Non-pigmented ciliary epithelial cell (primary cell): ENCODE data around the gene SGCD.

ENCODE experiments used
- DNase-seq: peaks from one replicate; pipeline ENCODE4 v3.0.0-alpha.2; 2010; ENCODE audit warnings: low read depth

SGCD gene

DNA sequence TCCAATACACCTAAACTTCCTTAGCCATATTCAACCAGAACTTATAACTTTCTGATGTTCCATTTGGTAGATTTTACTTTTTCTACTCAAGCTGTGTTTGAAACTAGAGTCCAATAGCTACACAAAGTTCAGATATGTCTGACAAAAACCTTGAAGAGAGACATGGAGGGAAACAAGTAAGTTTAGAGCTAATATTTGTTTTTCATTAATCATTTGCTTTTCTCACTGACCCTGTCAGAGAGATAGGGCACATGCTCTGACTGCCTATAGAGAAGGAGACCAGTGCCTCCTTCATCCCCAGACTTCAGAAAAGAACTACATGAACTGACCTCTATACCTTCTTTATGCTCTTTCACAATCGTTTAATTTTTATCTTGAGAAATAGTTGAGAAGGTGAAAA, 366.1 kb downstream of the SGCD start:
- no peak for DNase-seq

DNA sequence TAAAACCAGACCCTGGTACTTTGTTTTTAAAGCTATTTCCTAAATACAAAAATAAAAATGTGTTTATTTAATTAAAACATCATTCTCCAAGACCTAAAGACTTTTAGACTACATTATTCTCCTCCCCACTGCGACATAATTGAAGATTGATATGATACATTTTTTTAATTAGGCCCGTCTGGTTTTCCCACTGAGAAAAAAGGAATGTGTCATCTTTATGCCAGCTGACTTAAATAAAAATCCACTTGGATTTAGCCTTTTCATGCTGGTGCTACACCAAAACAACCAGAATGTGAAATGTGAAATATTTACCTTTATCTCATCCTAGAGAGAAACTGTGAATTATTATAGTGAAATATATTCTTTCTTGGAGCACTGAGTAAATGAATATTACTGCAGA, 367.6 kb downstream of the SGCD start:
- no peak for DNase-seq

GRCh38 chr5:156695774-156696173, 368.8 kb downstream of the SGCD start:
- no peak for DNase-seq

DNA sequence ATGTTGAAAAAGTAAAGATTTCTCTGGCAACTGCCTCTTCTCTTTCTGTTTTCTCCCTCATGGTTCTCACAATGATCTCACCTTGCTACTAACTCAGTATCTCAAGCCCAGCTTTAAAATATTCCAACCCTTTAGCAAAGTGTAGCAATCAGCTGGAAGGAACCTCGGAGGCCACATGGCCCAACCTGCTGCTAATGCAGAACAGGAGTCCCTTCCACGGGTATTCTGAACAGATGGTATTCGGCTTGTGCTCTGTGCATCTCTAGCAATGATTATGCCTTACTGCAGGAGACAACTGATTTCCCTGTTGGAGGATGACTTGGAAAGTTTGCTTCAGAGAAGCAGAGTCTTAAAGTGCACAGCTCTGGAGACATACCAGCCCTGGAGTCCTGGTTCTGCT, 371.4 kb downstream of the SGCD start:
- no peak for DNase-seq

GRCh38 chr5:156699147-156699546, 372.2 kb downstream of the SGCD start:
- DNase-seq, result no peak

GRCh38 chr5:156704139-156704538, 377.2 kb downstream of the SGCD start:
- DNase-seq, result no peak

DNA sequence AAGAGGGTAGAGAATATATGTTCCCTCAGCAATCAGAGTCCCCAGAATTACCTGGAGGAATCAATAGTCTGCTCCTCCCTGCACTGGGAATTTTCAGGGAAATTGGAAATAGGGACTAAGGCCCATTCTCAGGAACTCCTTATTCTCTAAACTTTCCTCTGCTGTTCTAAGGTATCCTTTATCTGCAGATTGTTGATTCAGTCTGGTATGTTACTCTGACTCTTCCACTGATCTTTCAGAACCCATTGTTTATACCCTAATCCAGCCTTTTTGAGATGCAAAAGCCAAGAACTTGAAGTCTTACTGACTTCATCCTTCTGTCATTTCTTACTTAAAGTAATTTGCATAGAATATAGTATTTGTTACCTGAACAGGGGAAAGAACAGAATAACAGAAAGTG, 379.7 kb downstream of the SGCD start:
- DNase-seq, result no peak

DNA sequence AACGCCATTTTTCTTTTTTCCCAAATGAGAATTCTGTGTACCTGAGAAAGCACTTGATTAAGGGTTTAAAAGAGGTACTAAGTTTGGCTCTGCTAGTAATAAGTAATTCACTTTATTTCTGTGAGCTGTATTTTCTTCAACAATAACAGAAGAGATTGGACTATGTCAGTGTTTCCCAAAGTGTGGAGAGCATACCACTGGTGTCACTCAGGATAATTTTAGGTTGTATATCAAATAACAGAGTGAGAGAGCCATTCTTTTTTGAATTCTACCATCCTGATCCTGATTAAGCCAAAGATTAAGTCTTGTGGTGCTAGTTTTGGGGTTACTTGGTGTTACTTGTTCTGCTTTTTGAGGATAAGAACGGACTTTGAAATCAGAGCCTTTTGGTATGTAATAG, 380.8 kb downstream of the SGCD start:
- no peak for DNase-seq

GRCh38 chr5:156715287-156715686, 388.3 kb downstream of the SGCD start:
- DNase-seq, result no peak

DNA sequence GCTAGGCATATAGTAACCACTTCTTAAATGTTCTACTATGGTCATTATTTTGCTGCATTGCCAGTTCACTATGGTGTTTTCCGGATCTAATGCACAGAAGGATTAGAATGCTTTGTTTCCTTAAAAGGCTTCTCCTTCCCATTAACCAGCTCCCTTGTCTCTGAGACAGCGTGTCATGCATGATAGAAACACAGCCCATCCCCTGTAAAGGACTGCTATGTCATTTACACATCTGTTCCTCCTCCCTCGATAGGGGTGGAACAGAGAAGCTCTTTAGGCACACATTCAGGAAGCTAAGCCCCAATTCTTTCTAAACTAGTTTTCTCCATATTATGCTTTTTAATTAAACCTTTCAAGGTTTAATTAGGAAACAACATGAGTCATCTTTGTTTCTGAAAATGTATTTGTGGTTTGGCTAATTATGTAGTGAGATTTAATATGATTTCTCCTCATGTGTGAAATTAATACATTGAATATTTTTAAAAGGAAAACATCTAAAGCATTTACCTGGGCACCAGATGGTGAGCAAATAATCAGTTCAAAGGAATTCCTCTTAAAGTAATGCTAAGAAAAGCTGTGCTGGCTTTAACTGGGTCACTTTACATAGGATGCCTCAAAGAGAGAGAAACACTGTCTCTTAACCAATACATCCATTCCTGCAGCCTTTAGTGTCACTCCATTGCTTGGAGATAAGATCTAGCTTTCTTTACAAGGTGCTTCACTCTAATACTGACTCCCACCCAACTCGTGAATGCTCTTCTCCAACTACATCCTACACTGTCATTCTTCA, 389.8 kb downstream of the SGCD start:
- DNase-seq, result no peak

GRCh38 chr5:156718985-156719384, 392.0 kb downstream of the SGCD start:
- DNase-seq, result no peak

DNA sequence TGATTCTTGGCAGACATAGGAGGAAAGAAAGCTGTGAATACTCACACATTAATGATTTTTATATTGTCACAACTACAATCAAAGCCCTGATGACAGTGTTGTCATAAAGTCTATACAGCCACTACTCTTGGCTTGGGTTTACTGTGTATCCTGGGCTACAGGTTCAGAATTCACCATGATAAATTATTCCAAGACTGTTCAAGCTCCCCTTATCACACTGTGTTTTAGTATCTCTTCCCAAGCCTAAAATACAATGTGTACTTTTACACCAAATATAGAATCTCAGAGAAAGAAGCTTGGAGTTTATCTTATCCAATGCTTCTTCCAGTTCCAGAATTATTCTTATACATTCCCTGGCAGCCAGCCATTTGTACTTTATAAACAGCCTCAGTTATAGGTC, 395.4 kb downstream of the SGCD start:
- no peak for DNase-seq

DNA sequence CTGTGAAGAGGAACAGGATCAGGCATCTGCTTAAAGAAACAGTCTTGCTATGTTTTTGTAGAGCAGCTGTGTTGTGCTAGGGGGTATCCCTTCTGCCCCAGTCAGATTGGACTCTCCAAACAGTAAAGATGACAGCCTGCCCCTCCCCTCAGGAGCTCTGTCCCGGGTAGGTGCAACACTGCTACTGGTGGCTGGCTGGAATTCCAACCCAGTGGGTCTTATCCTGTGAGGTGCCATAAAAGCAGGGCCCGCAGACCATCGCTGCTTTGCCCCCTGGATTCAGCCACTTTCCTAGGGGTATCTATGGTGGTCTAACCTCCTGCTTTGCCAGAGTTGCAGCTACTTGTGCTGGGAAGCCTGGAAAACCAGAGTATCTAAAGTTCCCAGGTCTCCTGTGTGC, 408.5 kb downstream of the SGCD start:
- no peak for DNase-seq

GRCh38 chr5:156741516-156741915, 414.6 kb downstream of the SGCD start:
- DNase-seq, result no peak

GRCh38 chr5:156753846-156754245, 426.9 kb downstream of the SGCD start:
- DNase-seq, result no peak

GRCh38 chr5:156755421-156756087, 428.6 kb downstream of the SGCD start:
- no peak for DNase-seq

GRCh38 chr5:156758011-156758791, 431.2 kb downstream of the SGCD start:
- DNase-seq, result no peak

DNA sequence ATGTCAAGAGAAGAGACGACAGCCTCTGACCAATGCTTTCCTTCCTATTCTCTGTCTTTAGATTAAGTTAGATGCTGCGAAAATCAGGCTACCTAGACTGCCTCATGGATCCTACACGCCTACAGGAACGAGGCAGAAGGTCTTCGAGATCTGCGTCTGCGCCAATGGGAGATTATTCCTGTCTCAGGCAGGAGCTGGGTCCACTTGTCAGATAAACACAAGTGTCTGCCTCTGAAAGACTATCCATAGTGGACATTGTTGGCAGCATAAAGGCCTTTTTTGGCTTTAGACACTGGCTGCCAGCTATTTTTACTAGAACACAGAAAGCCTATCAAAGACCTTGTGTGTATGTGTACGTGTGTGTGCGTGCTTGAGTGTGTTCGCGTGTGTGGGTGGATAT, 432.2 kb downstream of the SGCD start:
- no peak for DNase-seq

- DNase-seq, result no peak
Measured at GRCh38 chr5:156762771-156763170, 435.8 kb downstream of the SGCD start.

- no peak for DNase-seq
Measured at GRCh38 chr5:156764176-156764971, 437.4 kb downstream of the SGCD start.

DNA sequence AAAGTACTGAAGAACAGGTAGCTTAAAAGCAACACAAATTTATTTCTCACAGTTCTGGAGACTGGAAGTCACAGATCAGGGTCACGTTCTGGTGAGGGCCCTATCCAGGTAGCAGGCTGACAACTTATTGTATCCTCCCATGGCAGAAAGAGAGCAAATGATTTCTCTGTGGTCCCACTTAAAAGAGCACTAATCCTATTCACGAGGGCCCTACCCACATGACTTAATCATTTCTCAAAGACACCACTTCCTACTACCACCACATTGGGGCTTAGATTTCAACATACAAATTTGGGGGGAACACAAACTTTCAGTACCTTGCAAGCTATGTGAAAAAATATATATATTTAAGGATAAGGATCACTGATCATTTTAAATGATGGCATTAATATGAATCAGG, 447.3 kb downstream of the SGCD start:
- no peak for DNase-seq

DNA sequence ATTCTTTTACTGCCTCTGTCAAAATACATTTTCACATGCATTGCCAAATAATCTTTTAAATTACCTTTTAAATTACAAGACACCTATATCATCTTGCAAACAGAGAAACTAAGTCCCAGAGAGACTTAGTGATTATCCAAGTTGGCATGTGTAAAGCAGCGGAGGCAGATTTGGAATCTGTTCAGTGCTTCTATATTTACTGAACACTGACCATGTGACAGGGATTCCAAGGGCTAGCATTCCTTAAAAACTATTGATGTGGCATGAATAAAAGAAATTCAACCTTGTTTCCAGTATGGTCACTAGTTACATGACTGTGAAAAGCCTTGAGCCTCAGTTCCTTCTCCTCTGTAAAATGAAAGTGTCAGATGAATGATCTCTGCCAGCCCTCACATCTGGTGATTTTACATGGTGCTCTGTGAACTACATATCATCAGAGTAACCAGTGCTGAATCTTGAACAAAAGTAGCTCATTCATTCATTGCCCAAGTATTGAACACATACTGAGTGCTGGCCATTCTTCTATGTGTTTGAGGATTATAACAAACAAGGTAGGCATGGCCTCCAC, 451.3 kb downstream of the SGCD start:
- no peak for DNase-seq
